ENCODE results near the gene GK. TPM values are rescaled to one million over a fixed set of nuclear protein-coding genes. Genes with fewer than 3 reads are reported as not detected.
"Not testable (repeated sequence)": the region's sequence is repeated elsewhere in the genome, so short reads cannot be mapped to it uniquely, and the experiment has no call there.

GK gene
- total and polyA plus RNA-seq, 4 donors, result 20.2 to 84.0 (median 35.1) TPM

DNA sequence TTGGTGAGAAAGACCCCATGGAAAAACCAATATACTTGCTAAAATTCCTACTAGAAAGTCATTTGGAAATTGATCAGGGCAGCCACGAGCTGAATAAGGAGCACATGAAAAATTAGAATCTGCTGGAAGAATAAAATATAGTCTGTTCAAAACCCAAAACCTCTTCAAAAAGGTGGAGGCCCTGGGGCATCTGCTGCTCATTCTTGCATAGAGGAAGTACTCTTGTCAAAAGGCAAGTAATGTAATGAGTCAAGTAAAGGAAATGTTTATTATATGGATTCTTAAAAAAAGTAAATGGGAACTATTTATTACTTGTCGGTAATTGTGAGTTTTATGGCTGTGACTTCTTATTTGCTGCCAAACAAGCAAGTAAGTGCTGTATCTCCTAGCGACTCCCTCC is 109.5 kb downstream of the GK start:
- H3K4me3 ChIP-seq, result no peak overlapping the region

DNA sequence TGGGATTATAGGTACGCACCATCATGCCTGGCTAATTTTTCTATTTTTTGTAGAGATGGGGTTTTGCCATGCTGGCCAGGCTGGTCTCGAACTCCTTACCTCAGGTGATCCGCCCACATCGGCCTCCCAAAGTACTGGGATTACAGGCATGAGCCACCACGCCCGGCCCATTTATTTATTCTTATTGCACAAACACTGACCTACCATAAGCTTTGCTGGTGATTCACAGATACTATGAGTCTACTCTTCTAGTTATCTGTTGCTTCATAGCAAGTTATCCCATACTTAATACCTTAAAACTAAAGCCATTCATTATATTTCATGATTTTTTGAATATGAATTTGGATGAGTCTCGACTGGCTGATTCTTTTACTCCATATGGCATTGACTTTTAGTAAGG is 120.5 kb downstream of the GK start:
- H3K4me3 ChIP-seq; H3K4me1 ChIP-seq (ENCODE audit: control insufficient read depth in 5 of 5, insufficient read depth in 5 of 5, low read length in 5 of 5); H3K9ac ChIP-seq (ENCODE audit: insufficient read depth in 1 of 2, low read length in 2 of 2); DNase-seq; H3K27me3 ChIP-seq (ENCODE audit: control insufficient read depth in 3 of 3, insufficient read depth in 3 of 3, low read length in 2 of 3); H3K27ac ChIP-seq (ENCODE audit: low read depth in 1 of 2, low read length in 1 of 2); H3K36me3 ChIP-seq (ENCODE audit: control insufficient read depth in 4 of 4, insufficient read depth in 4 of 4, low read length in 4 of 4); ATAC-seq (ENCODE audit: insufficient read depth, low FRiP score); H3K9me3 ChIP-seq (ENCODE audit: control insufficient read depth in 4 of 4, insufficient read depth in 3 of 4, low read length in 3 of 4): not testable (repeated sequence)
- WGBS, 2 donors, result 88 to 93% methylated on average over 7 of the region's 7 CpGs

More for the DNA sequence above, 109.5 kb downstream of the GK start:
- no peak overlapping the region for H3K27ac ChIP-seq (ENCODE audit: low read depth in 1 of 2, low read length in 1 of 2)
- H3K27me3 ChIP-seq (ENCODE audit: control insufficient read depth in 3 of 3, insufficient read depth in 3 of 3, low read length in 2 of 3), result peaks cover 0 to 3% (median 0%) of the 10 kb centered on the region in 3 donors
- ATAC-seq (ENCODE audit: insufficient read depth, low FRiP score), result no peak
- WGBS, 2 donors, result 38 to 44% methylated on average over 3 of the region's 3 CpGs
- no peaks in the 10 kb centered on the region for H3K36me3 ChIP-seq (ENCODE audit: control insufficient read depth in 4 of 4, insufficient read depth in 4 of 4, low read length in 4 of 4)
- no peaks in the 10 kb centered on the region for H3K9me3 ChIP-seq (ENCODE audit: control insufficient read depth in 4 of 4, insufficient read depth in 3 of 4, low read length in 3 of 4)
- no peaks in the 10 kb centered on the region for H3K4me1 ChIP-seq (ENCODE audit: control insufficient read depth in 5 of 5, insufficient read depth in 5 of 5, low read length in 5 of 5)
- TF ChIP-seq, protein P1, sequence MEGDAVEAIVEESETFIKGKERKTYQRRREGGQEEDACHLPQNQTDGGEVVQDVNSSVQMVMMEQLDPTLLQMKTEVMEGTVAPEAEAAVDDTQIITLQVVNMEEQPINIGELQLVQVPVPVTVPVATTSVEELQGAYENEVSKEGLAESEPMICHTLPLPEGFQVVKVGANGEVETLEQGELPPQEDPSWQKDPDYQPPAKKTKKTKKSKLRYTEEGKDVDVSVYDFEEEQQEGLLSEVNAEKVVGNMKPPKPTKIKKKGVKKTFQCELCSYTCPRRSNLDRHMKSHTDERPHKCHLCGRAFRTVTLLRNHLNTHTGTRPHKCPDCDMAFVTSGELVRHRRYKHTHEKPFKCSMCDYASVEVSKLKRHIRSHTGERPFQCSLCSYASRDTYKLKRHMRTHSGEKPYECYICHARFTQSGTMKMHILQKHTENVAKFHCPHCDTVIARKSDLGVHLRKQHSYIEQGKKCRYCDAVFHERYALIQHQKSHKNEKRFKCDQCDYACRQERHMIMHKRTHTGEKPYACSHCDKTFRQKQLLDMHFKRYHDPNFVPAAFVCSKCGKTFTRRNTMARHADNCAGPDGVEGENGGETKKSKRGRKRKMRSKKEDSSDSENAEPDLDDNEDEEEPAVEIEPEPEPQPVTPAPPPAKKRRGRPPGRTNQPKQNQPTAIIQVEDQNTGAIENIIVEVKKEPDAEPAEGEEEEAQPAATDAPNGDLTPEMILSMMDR (IDR thresholded peaks at IDR 0.05; ENCODE audit: control extremely low read depth, extremely low read depth), result no peak
- no peak for DNase-seq
- no peak overlapping the region for H3K9ac ChIP-seq (ENCODE audit: insufficient read depth in 1 of 2, low read length in 2 of 2)

DNA sequence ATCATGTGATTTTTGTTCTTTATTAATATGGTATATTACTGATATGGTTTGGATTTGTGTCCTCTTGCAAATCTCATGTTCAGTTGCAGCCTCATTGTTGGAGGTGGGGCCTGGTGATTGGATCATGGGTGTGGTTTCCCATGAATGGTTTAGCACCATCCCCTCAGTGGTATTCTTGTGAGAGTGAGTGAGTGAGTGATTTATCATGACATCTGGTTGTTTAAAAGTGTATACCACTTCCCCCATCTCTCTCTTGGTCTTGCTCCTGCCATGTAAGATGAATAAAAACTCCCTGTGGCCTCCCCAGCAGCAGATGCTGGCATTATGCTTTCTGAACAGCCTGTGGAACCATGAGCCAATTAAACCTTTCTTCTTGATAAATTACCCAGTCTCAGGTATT is 124.4 kb downstream of the GK start:
- Histone ChIP-seq H3K36me3 (ENCODE audit: control insufficient read depth in 4 of 4, insufficient read depth in 4 of 4, low read length in 4 of 4) (no peaks in the 10 kb centered on the region), H3K4me3 (no peak overlapping the region), H3K4me1 (ENCODE audit: control insufficient read depth in 5 of 5, insufficient read depth in 5 of 5, low read length in 5 of 5) (no peaks in the 10 kb centered on the region), H3K27ac (ENCODE audit: low read depth in 1 of 2, low read length in 1 of 2) (no peak overlapping the region), H3K27me3 (ENCODE audit: control insufficient read depth in 3 of 3, insufficient read depth in 3 of 3, low read length in 2 of 3) (peaks cover 0 to 2% (median 0%) of the 10 kb centered on the region in 3 donors), H3K9ac (ENCODE audit: insufficient read depth in 1 of 2, low read length in 2 of 2) (no peak overlapping the region), H3K9me3 (ENCODE audit: control insufficient read depth in 4 of 4, insufficient read depth in 3 of 4, low read length in 3 of 4) (peaks cover 0 to 6% (median 0%) of the 10 kb centered on the region in 4 donors)
- TF ChIP-seq, protein P1 (IDR thresholded peaks at IDR 0.05; ENCODE audit: control extremely low read depth, extremely low read depth), result no peak
- no peak for DNase-seq
- ATAC-seq (ENCODE audit: insufficient read depth, low FRiP score), result no peak

DNA sequence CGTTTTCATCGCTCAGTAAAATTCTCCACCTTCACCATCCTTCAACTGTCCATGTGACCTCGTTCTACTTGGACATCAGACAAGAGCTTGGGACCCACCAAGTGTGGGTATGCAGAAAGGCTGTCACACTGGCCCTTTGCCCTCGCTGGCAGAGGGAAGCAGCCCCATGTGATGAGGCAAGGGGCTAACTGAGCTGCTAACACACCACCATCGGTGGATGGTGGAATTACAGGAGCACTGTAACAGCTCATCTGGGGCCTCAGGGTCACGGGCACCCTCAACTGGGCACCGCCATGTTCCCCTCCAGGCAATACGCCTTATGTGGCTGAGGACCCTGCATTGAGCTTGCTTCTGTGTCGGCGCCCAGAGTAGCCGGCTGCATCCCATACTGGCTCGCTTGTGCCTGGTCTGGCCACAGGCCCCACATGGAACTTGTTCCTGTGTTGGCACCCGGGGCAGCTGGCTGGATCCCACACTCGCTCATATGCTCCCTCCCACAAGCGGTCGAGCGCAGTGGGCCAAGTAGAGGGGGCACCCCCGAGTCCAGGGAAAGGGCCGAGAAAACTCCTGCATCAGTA is 126.3 kb downstream of the GK start:
- peaks cover 0 to 2% (median 0%) of the 10 kb centered on the region in 3 donors for H3K27me3 ChIP-seq (ENCODE audit: control insufficient read depth in 3 of 3, insufficient read depth in 3 of 3, low read length in 2 of 3)
- H3K4me1 ChIP-seq (ENCODE audit: control insufficient read depth in 5 of 5, insufficient read depth in 5 of 5, low read length in 5 of 5), result no peaks in the 10 kb centered on the region
- ATAC-seq (ENCODE audit: insufficient read depth, low FRiP score) (no peak), DNase-seq (no peak)
- no peak overlapping the region for H3K27ac ChIP-seq (ENCODE audit: low read depth in 1 of 2, low read length in 1 of 2)
- TF ChIP-seq, protein P1 (IDR thresholded peaks at IDR 0.05; ENCODE audit: control extremely low read depth, extremely low read depth), result no peak
- H3K36me3 ChIP-seq (ENCODE audit: control insufficient read depth in 4 of 4, insufficient read depth in 4 of 4, low read length in 4 of 4), result no peaks in the 10 kb centered on the region
- H3K9me3 ChIP-seq (ENCODE audit: control insufficient read depth in 4 of 4, insufficient read depth in 3 of 4, low read length in 3 of 4), result peaks cover 0 to 6% (median 0%) of the 10 kb centered on the region in 4 donors
- no peak overlapping the region for H3K9ac ChIP-seq (ENCODE audit: insufficient read depth in 1 of 2, low read length in 2 of 2)
- WGBS, 2 donors, result 88 to 97% methylated on average over 19 of the region's 19 CpGs
- no peak overlapping the region for H3K4me3 ChIP-seq

Small RNA genes lying within 50 kb of the gene (small RNA-seq; reads per million reads assigned to genes)
- gene CKS1BP6 (ENCODE audit: low replicate concordance), result not detected

Other genes starting within 250 kb of the GK start
- 1 to 10 TPM; 3.2 to 4.6 TPM for gene TASL, start 75.7 kb upstream of the GK start, total RNA-seq
- 1 to 10 TPM; 2.1 to 3.3 TPM for gene TASL, start 75.7 kb upstream of the GK start, polyA plus RNA-seq
- gene TAB3, start 235.8 kb downstream of the GK start, total RNA-seq, result 10 to 100 TPM; 17.2 to 24.8 TPM
- gene TAB3, start 235.8 kb downstream of the GK start, polyA plus RNA-seq, result 10 to 100 TPM in 1 of 2 donors, 1 to 10 TPM in 1; 7.6 to 10.3 TPM

Data from lung (tissue), 13 donors.